CD8-positive, alpha-beta memory T cell (primary cell): Measurements from ENCODE around the gene POLE. TPM values are rescaled to one million over a fixed set of nuclear protein-coding genes. Genes with fewer than 3 reads are reported as not detected.
A peak's percentile ranks its signal among the peaks of the same experiment; 100 is the strongest.
"Not testable (repeated sequence)": the region's sequence is repeated elsewhere in the genome, so short reads cannot be mapped to it uniquely, and the experiment has no call there.

ENCODE experiments used
- CTCF ChIA-PET: fragments of 350-600 bp; sonication (Branson Sonifier 250); formaldehyde crosslinking; loops from one replicate; lab custom pipeline; 2021; ENCODE audit warnings: antibody characterized with exemption; lab: Charles Lee
- POLR2A ChIA-PET: fragments of 350-600 bp; sonication (Branson Sonifier 250); formaldehyde crosslinking; loops from one replicate; lab custom pipeline; 2021; ENCODE audit warnings: antibody characterized with exemption; lab: Charles Lee
- DNase-seq, 5 donors: peaks; one replicate each; pipeline versions ENCODE4 v3.0.0 to v3.0.0-alpha.2; 2020 to 2022; ENCODE audit warnings: mixed read lengths in 1 of 5
- H3K27ac ChIP-seq: one replicate; pipeline ENCODE4 v1.7.0; 2013; ENCODE audit warnings: low read depth, mild to moderate bottlenecking, low read length, moderate library complexity
- H3K27me3 ChIP-seq: 2 replicates; pipeline ENCODE4 v1.7.0; 2013; ENCODE audit warnings: low read length, mild to moderate bottlenecking; ENCODE audit not compliant: insufficient read depth, poor library complexity, severe bottlenecking
- H3K36me3 ChIP-seq: 2 replicates; pipeline ENCODE4 v1.7.0; 2013; ENCODE audit warnings: mild to moderate bottlenecking, low read length, moderate library complexity; ENCODE audit not compliant: insufficient read depth
- H3K4me1 ChIP-seq: 2 replicates; pipeline ENCODE4 v1.7.0; 2013; ENCODE audit warnings: mild to moderate bottlenecking, low read length, moderate library complexity; ENCODE audit not compliant: insufficient read depth
- H3K4me3 ChIP-seq: 2 replicates; pipeline ENCODE4 v1.7.0; 2013; ENCODE audit warnings: mild to moderate bottlenecking, low read length
- H3K9me3 ChIP-seq: 2 replicates; pipeline ENCODE4 v1.7.0; 2013; ENCODE audit warnings: mild to moderate bottlenecking, low read length
- H3K27ac Mint-ChIP-seq, 8 donors: one replicate each; pipeline ENCODE4 v1.8.0; 2020 to 2021; ENCODE audit warnings: mixed read lengths in 8 of 8, mild to moderate bottlenecking in 6 of 8, inconsistent platforms in 3 of 8, moderate library complexity in 3 of 8
- H3K27me3 Mint-ChIP-seq, 2 donors: one replicate each; pipeline ENCODE4 v1.8.0; 2020 to 2021; ENCODE audit warnings: mixed read lengths in 2 of 2, mild to moderate bottlenecking in 1 of 2, moderate library complexity in 1 of 2
- H3K36me3 Mint-ChIP-seq, 3 donors: one replicate each; pipeline ENCODE4 v1.8.0; 2020 to 2021; ENCODE audit warnings: mixed read lengths in 3 of 3, inconsistent platforms in 1 of 3, mild to moderate bottlenecking in 1 of 3
- H3K4me1 Mint-ChIP-seq, 3 donors: one replicate each; pipeline ENCODE4 v1.8.0; 2020 to 2021; ENCODE audit warnings: mixed read lengths in 3 of 3, inconsistent platforms in 1 of 3, mild to moderate bottlenecking in 1 of 3
- H3K4me3 Mint-ChIP-seq, 7 donors: one replicate each; pipeline ENCODE4 v1.8.0; 2020 to 2021; ENCODE audit warnings: mixed read lengths in 7 of 7, mild to moderate bottlenecking in 6 of 7, moderate library complexity in 4 of 7, inconsistent platforms in 2 of 7
- H3K9me3 Mint-ChIP-seq, 5 donors: one replicate each; pipeline ENCODE4 v1.8.0; 2020 to 2022; ENCODE audit warnings: mixed read lengths in 5 of 5, mild to moderate bottlenecking in 3 of 5, moderate library complexity in 2 of 5, inconsistent platforms in 1 of 5
- polyA plus RNA-seq: library from polyadenylated mRNA; unstranded; fragments of 300-500 nt; fragmentation: Illumina TruSeq; gene quantifications from one replicate; pipeline ENCODE4 v1.2.3, GENCODE V29; 2021
- total RNA-seq, 2 experiments: library from RNA; stranded (reverse); gene quantifications; one replicate each; pipeline ENCODE4 v1.2.3, GENCODE V29; 2021

The POLE gene
- total and polyA plus RNA-seq, 3 experiments from 2014 or later = 4.2 to 117 (median 109) TPM

DNA sequence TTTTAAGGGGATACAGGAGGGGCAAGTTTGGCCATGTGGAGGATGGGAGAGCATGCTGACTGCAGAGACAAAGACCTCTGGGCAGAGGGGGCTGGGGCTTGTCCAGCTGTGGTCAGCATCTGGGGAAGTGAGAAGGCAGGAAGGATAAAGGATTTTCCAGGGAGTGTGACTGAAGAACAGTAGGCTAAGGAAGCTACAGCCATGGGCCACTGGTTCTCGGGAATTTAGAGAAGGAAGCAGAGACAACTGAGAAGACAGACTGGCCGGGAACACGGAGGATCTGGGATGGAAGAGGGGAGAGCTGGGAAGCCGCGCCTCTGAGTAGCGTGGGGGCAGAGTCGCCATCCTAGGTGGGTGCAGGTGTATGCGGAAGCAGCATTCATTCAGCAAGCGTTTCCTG is 16.5 kb upstream of the POLE start:
- H3K27ac Mint-ChIP-seq = peak overlapping the region in 3 of 8 donors; percentile 65 to 75 (median 75)
- no peaks in the 10 kb centered on the region for H3K27me3 Mint-ChIP-seq
- no peak for DNase-seq

DNA sequence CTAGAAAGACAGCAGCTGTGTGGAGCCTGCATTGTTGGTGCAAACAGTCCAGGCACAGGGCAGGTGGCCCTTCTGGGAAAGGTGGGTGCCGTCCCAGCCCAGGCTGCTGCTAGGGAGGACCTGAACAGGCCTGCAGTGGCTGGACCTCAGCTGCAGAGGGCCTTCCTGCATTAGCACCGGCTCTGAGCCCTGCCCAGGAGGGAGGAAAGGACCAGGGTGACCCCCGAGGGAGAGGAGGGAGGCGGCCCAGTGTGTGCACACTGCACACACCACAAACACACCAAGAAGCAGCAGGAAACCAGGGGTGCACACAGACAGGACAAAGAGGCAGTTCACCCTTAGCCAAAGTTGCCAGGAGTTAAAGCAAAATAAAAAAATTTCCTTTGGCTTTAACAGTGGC is 15.5 kb upstream of the POLE start:
- no peaks in the 10 kb centered on the region for H3K9me3 ChIP-seq
- H3K27me3 ChIP-seq = no peaks in the 10 kb centered on the region
- H3K27me3 Mint-ChIP-seq = no peaks in the 10 kb centered on the region
- H3K27ac Mint-ChIP-seq = peak overlapping the region in 1 of 8 donors; percentile 75
- no peaks in the 10 kb centered on the region for H3K36me3 ChIP-seq
- peaks cover 7 to 32% (median 12%) of the 10 kb centered on the region in 3 donors for H3K36me3 Mint-ChIP-seq
- ChIA-PET CTCF (no interaction called here), POLR2A (no interaction called here)
- peaks cover 0 to 7% (median 7%) of the 10 kb centered on the region in 5 donors for H3K9me3 Mint-ChIP-seq
- no peaks in the 10 kb centered on the region for H3K4me1 ChIP-seq
- no peak overlapping the region for H3K4me3 ChIP-seq
- peaks cover 0 to 3% (median 0%) of the 10 kb centered on the region in 3 donors for H3K4me1 Mint-ChIP-seq
- H3K4me3 Mint-ChIP-seq = no peak overlapping the region
- H3K27ac ChIP-seq = no peak overlapping the region
- no peak for DNase-seq

More for the DNA sequence above, 16.5 kb upstream of the POLE start:
- Histone ChIP-seq H3K4me1 (no peaks in the 10 kb centered on the region), H3K27me3 (no peaks in the 10 kb centered on the region), H3K36me3 (no peaks in the 10 kb centered on the region), H3K4me3 (no peak overlapping the region), H3K9me3 (no peaks in the 10 kb centered on the region), H3K27ac (no peak overlapping the region)
- CTCF ChIA-PET = no interaction called here
- H3K9me3 Mint-ChIP-seq = peaks cover 0 to 15% (median 14%) of the 10 kb centered on the region in 5 donors
- H3K4me3 Mint-ChIP-seq = no peak overlapping the region
- H3K4me1 Mint-ChIP-seq = peaks cover 0 to 3% (median 0%) of the 10 kb centered on the region in 3 donors
- POLR2A ChIA-PET = no interaction called here
- peaks cover 4 to 24% (median 12%) of the 10 kb centered on the region in 3 donors for H3K36me3 Mint-ChIP-seq

DNA sequence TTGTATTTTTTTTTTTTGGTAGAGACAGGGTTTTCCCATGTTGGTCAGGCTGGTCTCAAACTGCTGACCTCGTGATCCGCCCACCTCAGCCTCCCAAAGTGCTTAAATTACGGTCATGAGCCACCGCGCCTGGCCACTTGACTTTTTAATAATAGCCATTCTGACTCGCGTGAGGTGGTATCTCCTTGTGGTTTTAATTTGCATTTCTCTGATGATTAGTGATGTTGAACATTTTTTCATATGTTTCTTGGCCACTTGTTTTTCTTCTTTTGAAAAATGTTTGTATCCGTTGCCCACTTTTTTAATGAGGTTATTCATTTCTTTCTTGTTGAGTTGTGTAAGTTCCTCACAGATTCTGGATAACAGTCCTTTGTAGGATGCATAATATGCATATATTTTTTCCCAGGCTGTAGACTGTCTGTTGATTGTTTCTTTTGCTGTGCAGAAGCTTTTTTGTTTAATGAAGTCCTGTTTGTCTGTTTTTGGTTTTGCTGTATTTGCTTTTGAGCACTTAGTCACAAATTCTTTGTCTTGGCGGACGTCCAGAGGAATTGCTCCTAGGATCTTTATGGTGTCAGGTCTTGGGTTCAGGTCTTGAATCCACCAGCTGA is 13.2 kb upstream of the POLE start:
- H3K9me3 Mint-ChIP-seq = peaks cover 0 to 4% (median 0%) of the 10 kb centered on the region in 5 donors
- H3K27ac ChIP-seq = no peak overlapping the region
- no peaks in the 10 kb centered on the region for H3K36me3 ChIP-seq
- POLR2A ChIA-PET = interaction anchor here (0.6 kb wide), 1 partner anchor 10 kb away, joined by 3 read pairs; no protein-coding TSS in a partner anchor
- H3K4me3 Mint-ChIP-seq = no peak overlapping the region
- no peaks in the 10 kb centered on the region for H3K4me1 Mint-ChIP-seq
- no peaks in the 10 kb centered on the region for H3K4me1 ChIP-seq
- H3K4me3 ChIP-seq = no peak overlapping the region
- no peak for DNase-seq
- CTCF ChIA-PET = no interaction called here
- H3K27me3 Mint-ChIP-seq = no peaks in the 10 kb centered on the region
- peaks cover 5 to 40% (median 9%) of the 10 kb centered on the region in 3 donors for H3K36me3 Mint-ChIP-seq
- H3K27me3 ChIP-seq = no peaks in the 10 kb centered on the region
- H3K9me3 ChIP-seq = no peaks in the 10 kb centered on the region
- H3K27ac Mint-ChIP-seq = no peak overlapping the region

DNA sequence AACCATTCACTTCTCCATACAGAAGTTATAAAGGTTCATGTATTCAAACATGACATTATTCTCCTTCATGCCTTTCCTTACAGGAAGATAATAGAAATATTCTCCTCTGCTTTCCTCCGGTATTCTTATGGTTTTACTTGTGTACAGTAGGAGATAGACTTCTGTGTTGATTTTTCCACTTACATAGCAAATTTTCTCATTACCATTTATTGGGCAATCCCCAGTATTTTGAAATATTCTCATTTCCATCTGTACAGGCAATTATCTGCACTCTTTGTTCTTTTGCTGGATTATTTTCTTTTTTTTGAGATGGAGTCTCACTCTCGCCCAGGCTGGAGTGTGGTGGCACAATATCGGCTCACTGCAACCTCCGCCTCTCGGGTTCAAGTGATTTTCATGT is 11.2 kb upstream of the POLE start:
- Histone ChIP-seq H3K27ac (no peak overlapping the region), H3K4me3 (no peak overlapping the region), H3K9me3 (no peaks in the 10 kb centered on the region), H3K36me3 (no peaks in the 10 kb centered on the region), H3K4me1 (no peaks in the 10 kb centered on the region), H3K27me3 (no peaks in the 10 kb centered on the region)
- peak overlapping the region in 1 of 7 donors; percentile 30 for H3K4me3 Mint-ChIP-seq
- no peak for DNase-seq
- no peaks in the 10 kb centered on the region for H3K9me3 Mint-ChIP-seq
- ChIA-PET POLR2A (no interaction called here), CTCF (no interaction called here)
- no peaks in the 10 kb centered on the region for H3K4me1 Mint-ChIP-seq
- no peaks in the 10 kb centered on the region for H3K27me3 Mint-ChIP-seq
- H3K36me3 Mint-ChIP-seq = peaks cover 0 to 33% (median 9%) of the 10 kb centered on the region in 3 donors
- no peak overlapping the region for H3K27ac Mint-ChIP-seq

DNA sequence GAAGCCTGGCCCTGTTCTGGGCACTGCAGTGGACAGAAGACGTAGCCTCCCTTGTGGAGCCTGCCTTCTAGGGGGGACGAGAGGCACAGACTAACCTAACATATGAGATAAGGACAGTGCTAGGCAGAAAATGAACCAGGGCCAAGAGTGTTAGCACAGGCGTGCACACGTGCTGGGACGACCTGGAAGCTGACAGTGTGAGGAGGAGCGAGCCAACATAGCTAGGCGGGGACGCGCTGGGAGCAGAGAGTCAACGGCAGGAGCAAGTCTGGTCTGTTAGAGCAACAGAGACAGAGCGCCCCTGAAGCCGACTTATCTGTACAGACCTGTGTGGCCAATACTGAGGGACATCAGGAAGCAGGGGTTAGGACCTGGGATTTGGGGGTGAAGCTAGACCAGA is 8.3 kb upstream of the POLE start:
- H3K27me3 Mint-ChIP-seq = no peaks in the 10 kb centered on the region
- H3K27ac Mint-ChIP-seq = no peak overlapping the region
- no peaks in the 10 kb centered on the region for H3K4me1 Mint-ChIP-seq
- H3K36me3 ChIP-seq = no peaks in the 10 kb centered on the region
- peak overlapping the region in 1 of 7 donors; percentile 42 for H3K4me3 Mint-ChIP-seq
- H3K27me3 ChIP-seq = no peaks in the 10 kb centered on the region
- H3K9me3 Mint-ChIP-seq = no peaks in the 10 kb centered on the region
- no peaks in the 10 kb centered on the region for H3K9me3 ChIP-seq
- ChIA-PET CTCF (interaction anchor here (0.6 kb wide), 1 partner anchor 32 kb away, joined by 3 read pairs; no protein-coding TSS in a partner anchor), POLR2A (no interaction called here)
- no peaks in the 10 kb centered on the region for H3K4me1 ChIP-seq
- H3K27ac ChIP-seq = no peak overlapping the region
- H3K4me3 ChIP-seq = no peak overlapping the region
- no peak for DNase-seq
- H3K36me3 Mint-ChIP-seq = peaks cover 0 to 28% (median 9%) of the 10 kb centered on the region in 3 donors

DNA sequence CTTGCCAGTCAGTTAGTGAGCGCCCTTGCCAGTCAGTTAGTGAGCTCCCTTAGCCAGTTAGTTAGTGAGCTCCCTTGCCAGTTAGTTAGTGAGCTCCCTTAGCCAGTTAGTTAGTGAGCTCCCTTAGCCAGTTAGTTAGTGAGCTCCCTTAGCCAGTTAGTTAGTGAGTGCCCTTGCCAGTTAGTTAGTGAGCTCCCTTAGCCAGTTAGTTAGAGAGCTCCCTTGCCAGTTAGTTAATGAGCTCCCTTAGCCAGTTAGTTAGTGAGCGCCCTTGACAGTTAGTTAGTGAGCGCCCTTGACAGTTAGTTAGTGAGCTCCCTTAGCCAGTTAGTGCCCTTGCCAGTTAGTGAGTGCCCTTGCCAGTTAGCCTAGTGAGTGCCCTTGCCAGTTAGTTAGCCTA is 7.7 kb upstream of the POLE start:
- H3K36me3 Mint-ChIP-seq = peaks cover 0 to 26% (median 6%) of the 10 kb centered on the region in 3 donors
- H3K27ac Mint-ChIP-seq, DNase-seq, H3K27me3 Mint-ChIP-seq, H3K4me3 ChIP-seq, H3K36me3 ChIP-seq, H3K27me3 ChIP-seq, H3K9me3 ChIP-seq, POLR2A ChIA-PET, H3K4me1 Mint-ChIP-seq, H3K27ac ChIP-seq, CTCF ChIA-PET, H3K4me1 ChIP-seq, H3K9me3 Mint-ChIP-seq: not testable (repeated sequence)
- H3K4me3 Mint-ChIP-seq = peak overlapping the region in 1 of 7 donors; percentile 13

DNA sequence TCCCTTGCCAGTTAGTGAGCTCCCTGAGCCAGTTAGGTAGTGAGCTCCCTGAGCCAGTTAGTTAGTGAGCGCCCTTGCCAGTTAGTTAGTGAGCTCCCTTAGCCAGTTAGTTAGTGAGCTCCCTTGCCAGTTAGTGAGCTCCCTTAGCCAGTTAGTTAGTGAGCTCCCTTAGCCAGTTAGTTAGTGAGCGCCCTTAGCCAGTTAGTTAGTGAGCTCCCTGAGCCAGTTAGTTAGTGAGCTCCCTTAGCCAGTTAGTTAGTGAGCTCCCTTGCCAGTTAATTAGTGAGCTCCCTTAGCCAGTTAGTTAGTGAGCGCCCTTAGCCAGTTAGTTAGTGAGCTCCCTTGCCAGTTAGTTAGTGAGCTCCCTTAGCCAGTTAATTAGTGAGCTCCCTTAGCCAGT is 4.9 kb upstream of the POLE start:
- POLR2A ChIA-PET = not testable (repeated sequence)
- H3K4me1 Mint-ChIP-seq = peaks cover 7 to 12% (median 9%) of the 10 kb centered on the region in 3 donors

DNA sequence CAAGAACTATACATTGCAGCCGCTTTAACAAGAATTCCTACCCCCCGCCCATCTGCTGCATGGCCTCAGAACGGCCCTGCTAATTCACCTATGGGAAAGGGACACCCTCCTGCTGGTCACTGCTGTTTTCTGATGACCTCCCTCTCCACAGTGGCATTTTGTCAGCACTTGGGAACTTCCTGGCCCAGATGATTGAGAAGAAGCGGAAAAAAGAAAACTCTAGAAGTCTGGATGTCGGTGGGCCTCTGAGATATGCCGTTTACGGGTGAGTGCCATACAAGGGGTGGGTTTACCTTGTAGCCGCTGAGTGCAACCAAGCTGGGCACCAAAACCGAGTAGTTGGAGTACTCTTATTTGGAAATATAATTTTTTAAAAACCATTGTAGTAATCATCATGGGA is 3.0 kb upstream of the POLE start:
- DNase-seq = no peak
- CTCF ChIA-PET = no interaction called here

More for the DNA sequence above, 4.9 kb upstream of the POLE start:
- H3K36me3 ChIP-seq, H3K4me3 Mint-ChIP-seq, H3K9me3 Mint-ChIP-seq, H3K27ac ChIP-seq, DNase-seq, H3K36me3 Mint-ChIP-seq, H3K4me1 ChIP-seq, H3K27me3 Mint-ChIP-seq, CTCF ChIA-PET, H3K9me3 ChIP-seq, H3K27ac Mint-ChIP-seq, H3K4me3 ChIP-seq, H3K27me3 ChIP-seq: not testable (repeated sequence)

More for the DNA sequence above, 3.0 kb upstream of the POLE start:
- Histone ChIP-seq H3K27me3 (no peaks in the 10 kb centered on the region), H3K36me3 (no peaks in the 10 kb centered on the region), H3K4me3 (no peak overlapping the region), H3K9me3 (no peaks in the 10 kb centered on the region), H3K4me1 (peaks cover 7% of the 10 kb centered on the region), H3K27ac (no peak overlapping the region)
- peaks cover 0 to 1% (median 0%) of the 10 kb centered on the region in 3 donors for H3K36me3 Mint-ChIP-seq
- H3K4me1 Mint-ChIP-seq = peaks cover 15 to 23% (median 18%) of the 10 kb centered on the region in 3 donors
- H3K27ac Mint-ChIP-seq = peak overlapping the region in 3 of 8 donors; percentile 31 to 59 (median 38)
- H3K4me3 Mint-ChIP-seq = peak overlapping the region in 6 of 7 donors; percentile 23 to 78 (median 64)
- H3K27me3 Mint-ChIP-seq = no peaks in the 10 kb centered on the region
- POLR2A ChIA-PET = interaction anchor here (0.6 kb wide), 1 partner anchor 10 kb away, joined by 3 read pairs; no protein-coding TSS in a partner anchor
- H3K9me3 Mint-ChIP-seq = no peaks in the 10 kb centered on the region
